ENCODE data around the gene CALCOCO1.

GRCh38 chr12:53701518-53702264 is 25.6 kb downstream of the CALCOCO1 start:
- TF ChIP-seq, protein P1, sequence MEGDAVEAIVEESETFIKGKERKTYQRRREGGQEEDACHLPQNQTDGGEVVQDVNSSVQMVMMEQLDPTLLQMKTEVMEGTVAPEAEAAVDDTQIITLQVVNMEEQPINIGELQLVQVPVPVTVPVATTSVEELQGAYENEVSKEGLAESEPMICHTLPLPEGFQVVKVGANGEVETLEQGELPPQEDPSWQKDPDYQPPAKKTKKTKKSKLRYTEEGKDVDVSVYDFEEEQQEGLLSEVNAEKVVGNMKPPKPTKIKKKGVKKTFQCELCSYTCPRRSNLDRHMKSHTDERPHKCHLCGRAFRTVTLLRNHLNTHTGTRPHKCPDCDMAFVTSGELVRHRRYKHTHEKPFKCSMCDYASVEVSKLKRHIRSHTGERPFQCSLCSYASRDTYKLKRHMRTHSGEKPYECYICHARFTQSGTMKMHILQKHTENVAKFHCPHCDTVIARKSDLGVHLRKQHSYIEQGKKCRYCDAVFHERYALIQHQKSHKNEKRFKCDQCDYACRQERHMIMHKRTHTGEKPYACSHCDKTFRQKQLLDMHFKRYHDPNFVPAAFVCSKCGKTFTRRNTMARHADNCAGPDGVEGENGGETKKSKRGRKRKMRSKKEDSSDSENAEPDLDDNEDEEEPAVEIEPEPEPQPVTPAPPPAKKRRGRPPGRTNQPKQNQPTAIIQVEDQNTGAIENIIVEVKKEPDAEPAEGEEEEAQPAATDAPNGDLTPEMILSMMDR (IDR thresholded peaks at IDR 0.05 in 4 of 5, conservative IDR thresholded peaks at IDR 0.05 in 1 of 5) = peak; percentile 78 to 92 (median 91)
- no peak for TF ChIP-seq POLR2A (IDR thresholded peaks at IDR 0.05)
